PC-9 (cell line): ENCODE measurements around the gene AMY1A.
"Not testable (repeated sequence)": the region's sequence is repeated elsewhere in the genome, so short reads cannot be mapped to it uniquely, and the experiment has no call there.

Experiments used
- CTCF ChIP-seq: fragments of 200-600 bp; sonication (generic); conservative IDR thresholded peaks from 2 replicates; pipeline ENCODE4 v1.6.1; 2017; ENCODE audit warnings: mixed run types, antibody characterized with exemption, mild to moderate bottlenecking, moderate library complexity
- EZH2 ChIP-seq: fragments of 200-600 bp; sonication (generic); IDR thresholded peaks from 2 replicates; pipeline ENCODE4 v1.8.0; 2017; ENCODE audit warnings: antibody characterized with exemption, low read depth

DNA sequence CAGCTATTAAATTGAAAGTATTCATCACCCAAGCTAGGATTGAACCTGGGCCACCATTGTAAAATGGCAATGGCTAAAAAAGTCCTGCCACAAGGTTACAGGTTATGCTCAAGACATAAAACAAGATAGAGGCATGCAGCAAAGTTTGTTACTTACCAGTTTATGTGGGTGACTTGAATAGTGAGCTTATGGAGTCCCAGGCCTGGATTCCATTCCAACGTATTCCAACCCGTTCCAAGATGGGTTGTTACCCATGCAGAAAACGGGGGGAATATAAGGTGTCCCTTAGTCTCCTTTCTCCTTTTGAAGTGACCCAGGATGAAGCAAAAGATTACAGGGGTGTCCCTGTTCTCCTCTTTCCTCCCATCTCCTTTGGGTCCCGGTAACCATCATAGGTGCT, 28.1 kb upstream of the AMY1A start:
- not testable (repeated sequence) for TF ChIP-seq CTCF, EZH2
